Chondrocyte (in vitro differentiated cells): ENCODE measurements around the gene CPN2. TPM values are rescaled to one million over a fixed set of nuclear protein-coding genes. Genes with fewer than 3 reads are reported as not detected.

ENCODE experiments used
- DNase-seq: peaks from one replicate; pipeline ENCODE4 v3.0.0; 2021; ENCODE audit warnings: mixed read lengths, low spot score
- H3K27ac Mint-ChIP-seq: one replicate; pipeline ENCODE4 v1.8.0; 2021; ENCODE audit warnings: mild to moderate bottlenecking, moderate library complexity, mixed read lengths; ENCODE audit not compliant: unreplicated experiment
- H3K27me3 Mint-ChIP-seq: 2 replicates; pipeline ENCODE4 v1.8.0; 2021; ENCODE audit warnings: low read depth, mixed read lengths
- H3K36me3 Mint-ChIP-seq: 2 replicates; pipeline ENCODE4 v1.8.0; 2021; ENCODE audit warnings: low read depth, mixed read lengths
- H3K4me1 Mint-ChIP-seq: 2 replicates; pipeline ENCODE4 v1.8.0; 2021; ENCODE audit warnings: low read depth, mild to moderate bottlenecking, mixed read lengths
- H3K4me3 Mint-ChIP-seq: one replicate; pipeline ENCODE4 v1.8.0; 2021; ENCODE audit warnings: mild to moderate bottlenecking, moderate library complexity, mixed read lengths; ENCODE audit not compliant: unreplicated experiment
- H3K9me3 Mint-ChIP-seq: 2 replicates; pipeline ENCODE4 v1.8.0; 2021; ENCODE audit warnings: low read depth, mixed read lengths
- total RNA-seq: library from RNA; stranded (reverse); gene quantifications from 3 replicates; pipeline ENCODE4 v1.2.1, GENCODE V29; 2021
- TF ChIP-seq, protein P1 (sequence below): fragments of 200-600 bp; sonication (generic); IDR thresholded peaks from 2 replicates; pipeline ENCODE4 v1.5.0; 2021; ENCODE audit warnings: antibody characterized with exemption, mild to moderate bottlenecking, moderate library complexity

CPN2 gene
- total RNA-seq, 1 donor from 2014 or later = not detected

DNA sequence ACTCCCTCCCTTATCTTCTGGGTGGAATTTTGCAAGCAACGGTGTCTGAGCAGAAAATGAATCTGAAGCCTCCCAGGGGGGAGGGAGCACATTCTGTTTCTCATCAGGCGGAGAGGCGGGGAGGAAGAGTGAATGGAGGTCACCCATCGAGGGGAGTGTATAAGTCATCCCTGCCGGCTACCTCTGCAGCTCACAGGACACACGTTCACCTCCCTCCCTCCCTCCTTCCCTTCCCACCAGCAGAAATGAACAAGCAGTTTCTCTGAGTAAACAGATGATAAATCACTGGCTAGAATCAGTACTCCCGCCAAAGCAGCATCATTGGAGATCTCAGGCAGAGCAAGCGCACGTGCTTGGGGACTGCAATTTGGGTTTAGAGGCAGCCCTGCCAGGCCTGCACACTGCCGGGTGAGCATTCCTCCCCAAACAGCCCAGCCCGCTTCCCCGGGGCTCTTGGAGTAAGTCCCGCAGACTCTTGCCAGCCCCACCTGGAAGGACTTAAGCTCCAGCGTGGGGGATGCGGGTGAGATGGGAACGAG lies 38.3 kb downstream of the CPN2 start:
- Mint-ChIP-seq H3K27me3 (peaks cover 69% of the 10 kb centered on the region), H3K27ac (no peak overlapping the region), H3K4me1 (peaks cover 19% of the 10 kb centered on the region), H3K36me3 (peaks cover 2% of the 10 kb centered on the region), H3K9me3 (no peaks in the 10 kb centered on the region), H3K4me3 (no peak overlapping the region)
- DNase-seq = no peak
- TF ChIP-seq, protein P1, sequence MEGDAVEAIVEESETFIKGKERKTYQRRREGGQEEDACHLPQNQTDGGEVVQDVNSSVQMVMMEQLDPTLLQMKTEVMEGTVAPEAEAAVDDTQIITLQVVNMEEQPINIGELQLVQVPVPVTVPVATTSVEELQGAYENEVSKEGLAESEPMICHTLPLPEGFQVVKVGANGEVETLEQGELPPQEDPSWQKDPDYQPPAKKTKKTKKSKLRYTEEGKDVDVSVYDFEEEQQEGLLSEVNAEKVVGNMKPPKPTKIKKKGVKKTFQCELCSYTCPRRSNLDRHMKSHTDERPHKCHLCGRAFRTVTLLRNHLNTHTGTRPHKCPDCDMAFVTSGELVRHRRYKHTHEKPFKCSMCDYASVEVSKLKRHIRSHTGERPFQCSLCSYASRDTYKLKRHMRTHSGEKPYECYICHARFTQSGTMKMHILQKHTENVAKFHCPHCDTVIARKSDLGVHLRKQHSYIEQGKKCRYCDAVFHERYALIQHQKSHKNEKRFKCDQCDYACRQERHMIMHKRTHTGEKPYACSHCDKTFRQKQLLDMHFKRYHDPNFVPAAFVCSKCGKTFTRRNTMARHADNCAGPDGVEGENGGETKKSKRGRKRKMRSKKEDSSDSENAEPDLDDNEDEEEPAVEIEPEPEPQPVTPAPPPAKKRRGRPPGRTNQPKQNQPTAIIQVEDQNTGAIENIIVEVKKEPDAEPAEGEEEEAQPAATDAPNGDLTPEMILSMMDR = no peak

GRCh38 chr3:194312186-194312742 lies 38.9 kb downstream of the CPN2 start:
- no peak overlapping the region for H3K27ac Mint-ChIP-seq
- no peak overlapping the region for H3K4me3 Mint-ChIP-seq
- DNase-seq = no peak
- H3K27me3 Mint-ChIP-seq = peaks cover 69% of the 10 kb centered on the region
- H3K36me3 Mint-ChIP-seq = no peaks in the 10 kb centered on the region
- TF ChIP-seq, protein P1 = no peak
- H3K9me3 Mint-ChIP-seq = no peaks in the 10 kb centered on the region
- H3K4me1 Mint-ChIP-seq = peaks cover 19% of the 10 kb centered on the region

- H3K27me3 Mint-ChIP-seq = peaks cover 73% of the 10 kb centered on the region
- H3K9me3 Mint-ChIP-seq = no peaks in the 10 kb centered on the region
- H3K36me3 Mint-ChIP-seq = no peaks in the 10 kb centered on the region
- no peak overlapping the region for H3K4me3 Mint-ChIP-seq
- TF ChIP-seq, protein P1 = no peak
- DNase-seq = no peak
- peaks cover 19% of the 10 kb centered on the region for H3K4me1 Mint-ChIP-seq
- H3K27ac Mint-ChIP-seq = no peak overlapping the region
Measured at GRCh38 chr3:194311000-194311399, 40.1 kb downstream of the CPN2 start.

DNA sequence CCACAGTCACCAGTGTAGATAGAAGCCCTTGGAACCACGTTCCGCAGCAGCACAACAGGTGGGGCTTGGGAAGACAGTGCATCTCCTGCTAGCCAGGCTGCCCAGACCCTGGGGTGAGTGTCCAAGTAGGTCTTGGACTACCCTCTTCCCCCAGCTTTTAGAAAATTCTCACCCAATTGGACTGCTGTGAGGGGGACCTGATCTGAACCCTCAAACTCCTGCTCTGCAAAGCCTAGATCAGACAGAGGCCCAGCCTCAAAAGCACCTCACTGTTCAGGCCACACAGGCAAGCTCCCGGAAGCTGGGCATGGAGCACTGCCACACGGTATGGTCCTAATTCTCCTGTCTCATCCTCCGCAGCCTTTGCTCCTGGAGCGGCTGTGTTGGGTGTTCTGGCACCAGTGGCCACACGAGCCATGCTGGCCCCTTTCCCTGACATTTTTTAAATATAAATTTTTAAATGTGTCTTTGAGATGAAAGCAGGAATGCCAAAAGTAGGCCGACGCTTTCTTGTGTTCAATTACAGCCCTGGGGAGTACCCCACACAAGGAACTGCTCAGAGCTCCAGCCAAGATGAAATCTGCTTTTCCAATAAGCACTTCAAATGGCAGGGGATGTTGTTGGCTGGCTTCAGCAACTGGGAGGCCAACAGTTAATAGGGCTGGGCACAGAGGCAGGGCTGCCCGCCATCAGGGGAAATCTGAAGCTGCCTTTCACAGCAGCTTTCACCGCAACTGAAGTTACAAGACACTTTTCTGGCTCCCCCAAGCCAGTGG lies 40.9 kb downstream of the CPN2 start:
- Mint-ChIP-seq H3K9me3 (no peaks in the 10 kb centered on the region), H3K27ac (no peak overlapping the region), H3K36me3 (no peaks in the 10 kb centered on the region), H3K4me1 (peaks cover 17% of the 10 kb centered on the region), H3K27me3 (peaks cover 79% of the 10 kb centered on the region), H3K4me3 (no peak overlapping the region)
- no peak for DNase-seq
- TF ChIP-seq, protein P1 = no peak

DNA sequence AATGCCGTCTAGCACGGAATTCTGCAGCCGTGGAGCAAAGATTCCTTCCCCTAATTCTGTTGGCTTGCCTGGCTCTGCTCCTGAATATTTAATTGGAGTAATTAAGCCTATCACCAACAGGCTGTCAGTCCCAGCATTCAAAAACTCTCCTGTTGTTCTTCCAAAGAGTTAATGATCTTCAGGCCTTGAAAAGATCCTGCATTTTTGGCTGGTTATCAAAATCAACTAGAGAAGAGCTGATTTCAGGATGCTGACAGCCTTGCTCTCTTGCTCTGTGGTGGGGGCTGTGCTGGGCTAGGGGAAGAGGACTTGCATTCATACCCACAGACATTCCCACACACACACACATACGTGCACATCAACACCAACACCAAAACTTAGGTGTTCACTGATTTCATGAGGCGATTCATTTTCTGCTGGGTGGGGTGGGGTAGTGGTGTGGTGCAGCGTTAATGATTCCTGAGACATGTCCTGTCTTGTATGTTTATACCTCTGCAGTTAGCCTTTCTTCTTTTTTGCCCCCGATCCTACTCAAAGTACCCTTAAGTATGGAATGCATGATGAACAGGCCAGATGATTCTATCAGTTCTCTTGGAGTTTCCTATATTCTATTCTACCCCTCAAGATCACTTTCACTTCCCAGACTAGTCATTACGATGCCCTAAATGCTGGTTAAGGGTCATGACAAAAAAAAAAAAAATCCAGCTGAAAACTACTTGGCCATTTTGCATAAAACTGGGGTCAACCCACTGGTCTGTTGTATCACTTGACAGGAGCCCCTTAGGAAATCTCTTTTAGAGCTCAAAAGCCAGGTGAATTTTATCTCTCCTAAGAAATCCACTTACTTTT lies 42.3 kb downstream of the CPN2 start:
- H3K27me3 Mint-ChIP-seq = peaks cover 79% of the 10 kb centered on the region
- H3K9me3 Mint-ChIP-seq = no peaks in the 10 kb centered on the region
- no peak overlapping the region for H3K27ac Mint-ChIP-seq
- H3K4me3 Mint-ChIP-seq = no peak overlapping the region
- H3K4me1 Mint-ChIP-seq = peaks cover 13% of the 10 kb centered on the region
- H3K36me3 Mint-ChIP-seq = peaks cover 1% of the 10 kb centered on the region
- no peak for DNase-seq
- TF ChIP-seq, protein P1 = no peak
